ENCODE measurements around the gene CDK12. TPM values are rescaled to one million over a fixed set of nuclear protein-coding genes. Genes with fewer than 3 reads are reported as not detected.
"Not testable (repeated sequence)": the region's sequence is repeated elsewhere in the genome, so short reads cannot be mapped to it uniquely, and the experiment has no call there.

CDK12 gene
- total and polyA plus RNA-seq, 2 experiments from 2014 or later = 20.9 to 55.3 TPM

GRCh38 chr17:39429600-39429999, 31.7 kb upstream of the CDK12 start (continued):
- TF ChIP-seq POLR2AphosphoS5 (IDR thresholded peaks at IDR 0.05; ENCODE audit: low read depth) = no peak
- no peak for TF ChIP-seq NANOG (IDR thresholded peaks at IDR 0.05; ENCODE audit: borderline replicate concordance)
- TF ChIP-seq STAT1 (IDR thresholded peaks at IDR 0.05; ENCODE audit: unreplicated experiment) = no peak

GRCh38 chr17:39439868-39440267, 21.4 kb upstream of the CDK12 start:
- not testable (repeated sequence) for H3K4me1 Mint-ChIP-seq; ATAC-seq; H3K27me3 Mint-ChIP-seq (ENCODE audit: insufficient read depth, low read depth, poor library complexity); H3K27ac Mint-ChIP-seq; DNase-seq (ENCODE audit: low spot score); H3K4me3 Mint-ChIP-seq; H2AFZ ChIP-seq; H3K9me3 Mint-ChIP-seq; H3K9me2 ChIP-seq (ENCODE audit: insufficient read depth); H3K4me2 ChIP-seq; H3K4me3 ChIP-seq; H3K4me1 ChIP-seq (ENCODE audit: insufficient read depth); H3K27me3 ChIP-seq (ENCODE audit: insufficient read depth); H3F3A ChIP-seq (replicated peaks; ENCODE audit: low read depth); H3K27ac ChIP-seq (ENCODE audit: low read depth)
- Histone ChIP-seq H4K20me1 (replicated peaks; ENCODE audit: insufficient read depth) (peaks cover 18% of the 10 kb centered on the region), H3K79me2 (replicated peaks; ENCODE audit: insufficient read depth) (peaks cover 11% of the 10 kb centered on the region; the same call in 1 of the 2 replicates), H3K36me3 (ENCODE audit: insufficient read depth) (peaks cover 53% of the 10 kb centered on the region)
- peaks cover 83% of the 10 kb centered on the region for H3K36me3 Mint-ChIP-seq (ENCODE audit: low read depth)

GRCh38 chr17:39443326-39443725, 18.0 kb upstream of the CDK12 start:
- Histone ChIP-seq H3K27me3 (ENCODE audit: insufficient read depth) (no peaks in the 10 kb centered on the region), H4K20me1 (replicated peaks; ENCODE audit: insufficient read depth) (peaks cover 20% of the 10 kb centered on the region), H3K4me3 (no peak overlapping the region), H3F3A (replicated peaks; ENCODE audit: low read depth) (0 out of 2 replicates have a peak, but pooled peaks cover 5% of the 10 kb centered on the region), H3K79me2 (replicated peaks; ENCODE audit: insufficient read depth) (peaks cover 37% of the 10 kb centered on the region), H3K27ac (ENCODE audit: low read depth) (no peak overlapping the region), H3K36me3 (ENCODE audit: insufficient read depth) (peaks cover 57% of the 10 kb centered on the region), H3K4me1 (ENCODE audit: insufficient read depth) (no peaks in the 10 kb centered on the region), H3K9me2 (ENCODE audit: insufficient read depth) (no peaks in the 10 kb centered on the region), H3K4me2 (no peak overlapping the region), H2AFZ (no peak overlapping the region)
- Mint-ChIP-seq H3K4me3 (no peak overlapping the region), H3K27me3 (ENCODE audit: insufficient read depth, low read depth, poor library complexity) (peaks cover 6% of the 10 kb centered on the region), H3K36me3 (ENCODE audit: low read depth) (peaks cover 82% of the 10 kb centered on the region), H3K27ac (no peak overlapping the region), H3K4me1 (no peaks in the 10 kb centered on the region), H3K9me3 (no peaks in the 10 kb centered on the region)
- ATAC-seq (no peak), DNase-seq (ENCODE audit: low spot score) (no peak)
- TF ChIP-seq ZNF114 (CRISPR knock-in tag; IDR thresholded peaks at IDR 0.05) = no peak

- Histone ChIP-seq H3K36me3 (ENCODE audit: insufficient read depth) (peaks cover 42% of the 10 kb centered on the region), H3K9me2 (ENCODE audit: insufficient read depth) (no peaks in the 10 kb centered on the region), H3K4me2 (no peak overlapping the region), H3K4me1 (ENCODE audit: insufficient read depth) (peaks cover 5% of the 10 kb centered on the region), H3K27me3 (ENCODE audit: insufficient read depth) (no peaks in the 10 kb centered on the region), H4K20me1 (replicated peaks; ENCODE audit: insufficient read depth) (peaks cover 22% of the 10 kb centered on the region), H3F3A (replicated peaks; ENCODE audit: low read depth) (peaks cover 9% of the 10 kb centered on the region; the same call in 1 of the 2 replicates), H3K27ac (ENCODE audit: low read depth) (no peak overlapping the region), H3K79me2 (replicated peaks; ENCODE audit: insufficient read depth) (peaks cover 56% of the 10 kb centered on the region), H3K4me3 (no peak overlapping the region), H2AFZ (no peak overlapping the region)
- no peaks in the 10 kb centered on the region for H3K9me3 Mint-ChIP-seq
- no peak overlapping the region for H3K27ac Mint-ChIP-seq
- peaks cover 16% of the 10 kb centered on the region for H3K27me3 Mint-ChIP-seq (ENCODE audit: insufficient read depth, low read depth, poor library complexity)
- H3K4me3 Mint-ChIP-seq = no peak overlapping the region
- peaks cover 5% of the 10 kb centered on the region for H3K4me1 Mint-ChIP-seq
- ATAC-seq (no peak), DNase-seq (ENCODE audit: low spot score) (no peak)
- H3K36me3 Mint-ChIP-seq (ENCODE audit: low read depth) = peaks cover 54% of the 10 kb centered on the region
- TF ChIP-seq STAT1 (IDR thresholded peaks at IDR 0.05; ENCODE audit: unreplicated experiment) = no peak
- no peak for TF ChIP-seq EZH2 (IDR thresholded peaks at IDR 0.05; ENCODE audit: low read depth, unreplicated experiment)
- no peak for TF ChIP-seq ETS1 (IDR thresholded peaks at IDR 0.05)
- no peak for TF ChIP-seq POLR2AphosphoS5 (IDR thresholded peaks at IDR 0.05; ENCODE audit: low read depth)
- no peak for TF ChIP-seq ZNF462 (CRISPR knock-in tag; IDR thresholded peaks at IDR 0.05)
- TF ChIP-seq ZNF114 (CRISPR knock-in tag; IDR thresholded peaks at IDR 0.05) = no peak
These were observed 13.7 kb upstream of the CDK12 start for GRCh38 chr17:39447561-39447960.
